Pancreas (tissue), 10 donors: ENCODE results near the gene SPAG8. TPM values are rescaled to one million over a fixed set of nuclear protein-coding genes. Genes with fewer than 3 reads are reported as not detected.

Source experiments
- ATAC-seq, 4 donors: fragments of 200-7000 bp; cut with Tn5 transposase; one replicate each; pipeline versions ENCODE4 v1.8.0 to v1.9.1; 2020; ENCODE audit warnings: mild to moderate bottlenecking in 4 of 4, moderate library complexity in 4 of 4
- DNase-seq, 6 donors: peaks; one replicate each; pipeline ENCODE4 v3.0.0-alpha.2; 2020
- FAIRE-seq: peaks from 2 replicates; lab custom pipeline; 2012; peaks lifted over from hg19 to GRCh38; lab: Jason Lieb, UNC
- H3K27ac ChIP-seq, 4 donors: fragments of 200-600 bp; sonication (generic); 1 replicate in 3 of 4; 2 replicates in 1 of 4; pipeline versions ENCODE4 v1.5.0 to v1.8.0; 2020
- H3K27me3 ChIP-seq, 4 donors: fragments of 200-600 bp; one replicate each; pipeline ENCODE4 v1.8.0; 2021
- H3K36me3 ChIP-seq, 3 donors: fragments of 200-600 bp; sonication (generic) in 1 of 3; one replicate each; pipeline versions ENCODE4 v1.5.0 to v1.8.0; 2020 to 2021
- H3K4me1 ChIP-seq, 3 donors: fragments of 200-600 bp; one replicate each; pipeline ENCODE4 v1.8.0; 2021
- H3K4me3 ChIP-seq, 4 donors: fragments of 200-600 bp; sonication (generic) in 2 of 4; one replicate each; pipeline versions ENCODE4 v1.5.0 to v1.8.0; 2020 to 2021
- H3K9me3 ChIP-seq, 4 donors: fragments of 200-600 bp; one replicate each; pipeline ENCODE4 v1.8.0; 2021
- WGBS, 2 donors: extraction: QIAGEN DNeasy Blood & Tissue Kit; methylation state at CpG; one replicate each; pipeline ENCODE4 v1.1.7; 2013; 5-methylcytosine and 5-hydroxymethylcytosine counted together
- intact Hi-C, 3 donors: fragments of 100-400 bp; cut with DNase I; formaldehyde crosslinking; loops; one replicate each; pipeline versions ENCODE4 v1.11.1 to v1.14.2; 2022
- polyA plus RNA-seq, 2 donors: library from polyadenylated mRNA; stranded (reverse); fragments of 200-250 nt; gene quantifications; one replicate each; pipeline ENCODE4 v1.2.3, GENCODE V29; 2013
- total RNA-seq, 6 donors: library from RNA; stranded (reverse); fragmentation: NEBNext Ultra II Directional in 4 of 6; extraction: Animal tissue kit (Norgen Biotek cat#: 25700) in 4 of 6; gene quantifications; one replicate each; pipeline versions ENCODE4 v1.2.1 to v1.2.4, GENCODE V29; 2021 to 2023
- TF ChIP-seq, protein P1 (sequence below), 4 donors: fragments of 200-600 bp; sonication (generic) in 3 of 4; IDR thresholded peaks; one replicate each; pipeline versions ENCODE4 v1.5.0 to v1.8.0; 2021; ENCODE audit warnings: antibody characterized with exemption in 4 of 4
- donor health status: healthy with polysubstance abuse.
- donor health status: DM: no; HTN: no; CAD: no; lungs with moderate emphysema.
- donor health status: DM: no; HTN: no; CAD: no.
- donor health status: control.
- donor health status: control.
- donor health status: Bipolar disorder and iron deficiency.
- donor health status: DM: yes; HTN: yes; CAD: no.
- donor health status: DM: no; HTN: no; CAD: no.
- donor health status: DM: no; HTN: no; CAD: no.
- donor health status: DM: yes; HTN: yes; CAD: no.

Gene SPAG8
- total and polyA plus RNA-seq, 8 donors: 0.52 to 3.1 (median 1.0) TPM

DNA sequence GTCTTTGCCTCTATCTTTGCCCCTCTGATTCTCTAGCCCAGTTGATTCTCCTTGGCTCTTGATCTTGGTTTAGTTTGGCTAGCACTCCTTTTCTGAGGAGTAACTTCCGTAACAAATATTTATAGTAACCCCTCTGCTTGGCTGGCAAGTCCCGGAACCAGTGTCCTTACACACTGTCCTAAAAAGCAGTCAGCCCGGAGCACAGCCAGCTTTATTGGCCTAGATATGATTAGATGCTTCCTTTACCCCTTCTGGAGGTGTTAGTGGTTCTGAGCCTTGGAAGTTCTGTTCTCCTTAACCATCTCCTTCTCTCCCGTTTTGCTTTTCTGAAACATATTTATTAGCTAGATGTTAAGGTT is 41.0 kb downstream of the SPAG8 start:
- Histone ChIP-seq H3K4me3 (peak overlapping the region in 1 of 4 donors; percentile 2), H3K27me3 (no peaks in the 10 kb centered on the region), H3K36me3 (no peaks in the 10 kb centered on the region), H3K27ac (peak overlapping the region; percentile 28 to 80 (median 58)), H3K9me3 (no peaks in the 10 kb centered on the region), H3K4me1 (peaks cover 12 to 25% (median 19%) of the 10 kb centered on the region in 3 donors)
- ATAC-seq (peak; percentile 66 to 82 (median 74)), DNase-seq (peak in 1 of 6 donors; percentile 39), FAIRE-seq (no peak)
- intact Hi-C loops: no loop called here
- TF ChIP-seq, protein P1, sequence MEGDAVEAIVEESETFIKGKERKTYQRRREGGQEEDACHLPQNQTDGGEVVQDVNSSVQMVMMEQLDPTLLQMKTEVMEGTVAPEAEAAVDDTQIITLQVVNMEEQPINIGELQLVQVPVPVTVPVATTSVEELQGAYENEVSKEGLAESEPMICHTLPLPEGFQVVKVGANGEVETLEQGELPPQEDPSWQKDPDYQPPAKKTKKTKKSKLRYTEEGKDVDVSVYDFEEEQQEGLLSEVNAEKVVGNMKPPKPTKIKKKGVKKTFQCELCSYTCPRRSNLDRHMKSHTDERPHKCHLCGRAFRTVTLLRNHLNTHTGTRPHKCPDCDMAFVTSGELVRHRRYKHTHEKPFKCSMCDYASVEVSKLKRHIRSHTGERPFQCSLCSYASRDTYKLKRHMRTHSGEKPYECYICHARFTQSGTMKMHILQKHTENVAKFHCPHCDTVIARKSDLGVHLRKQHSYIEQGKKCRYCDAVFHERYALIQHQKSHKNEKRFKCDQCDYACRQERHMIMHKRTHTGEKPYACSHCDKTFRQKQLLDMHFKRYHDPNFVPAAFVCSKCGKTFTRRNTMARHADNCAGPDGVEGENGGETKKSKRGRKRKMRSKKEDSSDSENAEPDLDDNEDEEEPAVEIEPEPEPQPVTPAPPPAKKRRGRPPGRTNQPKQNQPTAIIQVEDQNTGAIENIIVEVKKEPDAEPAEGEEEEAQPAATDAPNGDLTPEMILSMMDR (IDR thresholded peaks at IDR 0.05): no peak
- WGBS, 2 donors: 4% methylated on average over 4 of the region's 4 CpGs

GRCh38 chr9:35769763-35770162 is 42.3 kb downstream of the SPAG8 start:
- no peak for FAIRE-seq
- 95 to 98% methylated on average over 1 of the region's 1 CpG for whole genome bisulfite sequencing, 2 donors

DNA sequence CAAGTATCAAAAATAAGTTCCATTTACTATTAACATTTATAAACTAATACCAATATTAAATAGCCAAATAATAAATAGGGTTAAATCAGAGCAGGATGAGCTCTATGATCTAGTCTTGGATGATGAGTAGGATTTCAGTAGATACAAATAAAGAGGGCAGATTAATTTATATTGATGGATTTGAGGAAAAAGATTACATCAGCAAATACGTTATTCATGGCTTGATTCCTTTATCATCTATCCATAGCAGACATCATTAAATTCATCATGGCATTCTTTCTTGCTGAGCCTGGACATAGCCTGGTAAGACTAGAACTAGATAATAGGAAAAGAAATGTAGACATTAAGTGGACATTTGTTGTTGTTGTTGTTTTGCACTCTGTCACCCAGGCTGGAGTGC is 44.6 kb downstream of the SPAG8 start:
- 88 to 92% methylated on average over 1 of the region's 1 CpG for WGBS, 2 donors
- TF ChIP-seq, protein P1 (IDR thresholded peaks at IDR 0.05): no peak
- Histone ChIP-seq H3K4me3 (no peak overlapping the region), H3K27me3 (no peaks in the 10 kb centered on the region), H3K27ac (no peak overlapping the region), H3K36me3 (no peaks in the 10 kb centered on the region), H3K4me1 (peaks cover 12 to 24% (median 17%) of the 10 kb centered on the region in 3 donors), H3K9me3 (no peaks in the 10 kb centered on the region)
- no peak for FAIRE-seq
- no peak for DNase-seq
- no peak for ATAC-seq
- intact Hi-C loops: no loop called here

More at GRCh38 chr9:35769763-35770162, 42.3 kb downstream of the SPAG8 start:
- DNase-seq (no peak), ATAC-seq (no peak)
- H3K27me3 ChIP-seq: no peaks in the 10 kb centered on the region
- H3K36me3 ChIP-seq: no peaks in the 10 kb centered on the region
- H3K4me3 ChIP-seq: no peak overlapping the region
- H3K27ac ChIP-seq: no peak overlapping the region
- H3K9me3 ChIP-seq: no peaks in the 10 kb centered on the region
- intact Hi-C loops: no loop called here
- peaks cover 12 to 25% (median 19%) of the 10 kb centered on the region in 3 donors for H3K4me1 ChIP-seq
- TF ChIP-seq, protein P1 (IDR thresholded peaks at IDR 0.05): no peak

- Histone ChIP-seq H3K27ac (no peak overlapping the region), H3K36me3 (no peaks in the 10 kb centered on the region), H3K9me3 (no peaks in the 10 kb centered on the region), H3K4me3 (no peak overlapping the region), H3K4me1 (peaks cover 7 to 20% (median 12%) of the 10 kb centered on the region in 3 donors), H3K27me3 (no peaks in the 10 kb centered on the region)
- FAIRE-seq: no peak
- ATAC-seq: no peak
- no peak for DNase-seq
- TF ChIP-seq, protein P1 (IDR thresholded peaks at IDR 0.05): no peak
- WGBS, 2 donors: 83 to 94% methylated on average over 2 of the region's 2 CpGs
- intact Hi-C loops: no loop called here
Observed at GRCh38 chr9:35766997-35767396, 45.1 kb downstream of the SPAG8 start.

DNA sequence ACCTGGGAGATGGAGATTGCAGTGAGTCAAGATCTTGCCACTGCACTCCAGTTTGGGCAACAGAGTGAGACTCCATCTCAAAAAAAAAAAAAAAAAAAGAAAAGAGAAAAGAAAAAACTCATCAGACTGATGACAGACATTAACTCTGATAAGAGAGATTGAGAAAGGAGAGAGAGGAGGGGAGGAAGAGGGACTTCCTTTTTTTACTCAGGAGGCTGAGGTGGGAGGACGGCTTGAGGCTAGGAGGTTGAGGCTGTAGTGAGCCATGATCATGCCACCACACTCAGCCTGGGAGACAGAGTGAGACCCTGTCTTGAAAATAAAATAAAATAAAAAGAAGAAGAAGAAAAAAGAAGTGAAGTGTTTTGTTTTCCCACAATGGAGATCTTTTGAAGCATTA is 48.3 kb downstream of the SPAG8 start:
- FAIRE-seq (no peak), DNase-seq (no peak), ATAC-seq (no peak)
- no peaks in the 10 kb centered on the region for H3K27me3 ChIP-seq
- H3K36me3 ChIP-seq: no peaks in the 10 kb centered on the region
- 93 to 100% methylated on average over 1 of the region's 1 CpG for WGBS, 2 donors
- no peak overlapping the region for H3K27ac ChIP-seq
- no peaks in the 10 kb centered on the region for H3K9me3 ChIP-seq
- intact Hi-C loops: no loop called here
- TF ChIP-seq, protein P1 (IDR thresholded peaks at IDR 0.05): no peak
- H3K4me1 ChIP-seq: peaks cover 0 to 3% (median 0%) of the 10 kb centered on the region in 3 donors
- no peak overlapping the region for H3K4me3 ChIP-seq
